GM21526 (cell line): ENCODE data around the gene SLC17A2.
"Not testable (repeated sequence)": the region's sequence is repeated elsewhere in the genome, so short reads cannot be mapped to it uniquely, and the experiment has no call there.

Experiments used
- ATAC-seq: cut with Tn5 transposase; IDR thresholded peaks from one replicate; pipeline ENCODE4 v1.9.1; 2021; ENCODE audit warnings: moderate library complexity; ENCODE audit not compliant: unreplicated experiment, low FRiP score

SLC17A2 gene

GRCh38 chr6:25953733-25954132 is 23.2 kb upstream of the SLC17A2 start:
- no peak for ATAC-seq

- no peak for ATAC-seq
Observed at GRCh38 chr6:25952535-25952934, 22.0 kb upstream of the SLC17A2 start.

GRCh38 chr6:25951296-25952032 is 21.0 kb upstream of the SLC17A2 start:
- ATAC-seq = no peak

GRCh38 chr6:25950297-25950696 is 19.8 kb upstream of the SLC17A2 start:
- no peak for ATAC-seq

- no peak for ATAC-seq
Observed at GRCh38 chr6:25949695-25950094, 19.2 kb upstream of the SLC17A2 start.

- ATAC-seq = not testable (repeated sequence)
Observed at GRCh38 chr6:25947492-25947891, 17.0 kb upstream of the SLC17A2 start.

- ATAC-seq = no peak
Observed at GRCh38 chr6:25946631-25947030, 16.1 kb upstream of the SLC17A2 start.

GRCh38 chr6:25945738-25946137 is 15.2 kb upstream of the SLC17A2 start:
- ATAC-seq = not testable (repeated sequence)

- ATAC-seq = no peak
Observed at GRCh38 chr6:25944688-25945574, 14.4 kb upstream of the SLC17A2 start.

GRCh38 chr6:25943887-25944286 is 13.4 kb upstream of the SLC17A2 start:
- ATAC-seq = no peak

- ATAC-seq = no peak
Observed at GRCh38 chr6:25942561-25943147, 12.2 kb upstream of the SLC17A2 start.

GRCh38 chr6:25939593-25939992 is 9.1 kb upstream of the SLC17A2 start:
- no peak for ATAC-seq

- no peak for ATAC-seq
Observed at GRCh38 chr6:25935953-25936352, 5.5 kb upstream of the SLC17A2 start.

- no peak for ATAC-seq
Observed at GRCh38 chr6:25934735-25935313, 4.3 kb upstream of the SLC17A2 start.

- ATAC-seq = no peak
Observed at GRCh38 chr6:25934156-25934555, 3.7 kb upstream of the SLC17A2 start.

- ATAC-seq = no peak
Observed at GRCh38 chr6:25931411-25931709, 869 bp upstream of the SLC17A2 start.

- not testable (repeated sequence) for ATAC-seq
Observed at GRCh38 chr6:25929785-25930184, 706 bp downstream of the SLC17A2 start.

GRCh38 chr6:25928562-25929324 is 1.7 kb downstream of the SLC17A2 start:
- ATAC-seq = no peak

- ATAC-seq = no peak
Observed at GRCh38 chr6:25927756-25928216, 2.7 kb downstream of the SLC17A2 start.

- no peak for ATAC-seq
Observed at GRCh38 chr6:25927178-25927577, 3.3 kb downstream of the SLC17A2 start.
